HepG2 (cell line): ENCODE measurements around the gene DDR1. TPM values are rescaled to one million over a fixed set of nuclear protein-coding genes. Genes with fewer than 3 reads are reported as not detected.

Experiments used
- CBFB ChIP-seq: sonication (generic); formaldehyde crosslinking; IDR thresholded peaks from 2 replicates; pipeline ENCODE4 v1.4.0; 2020; ENCODE audit warnings: missing genetic modification reagents
- CENPBD1 ChIP-seq: sonication (generic); formaldehyde crosslinking; IDR thresholded peaks from 2 replicates; pipeline ENCODE4 v1.8.0; 2022; ENCODE audit warnings: missing genetic modification reagents, low read depth, mild to moderate bottlenecking, borderline replicate concordance
- EP300 ChIP-seq, 3 experiments: sonication (generic) in 1 of 3; formaldehyde crosslinking in 1 of 3; IDR thresholded peaks; 2 replicates each; pipeline versions ENCODE4 v1.5.1 to v1.6.1; 2011 to 2020; ENCODE audit warnings: low read depth in 2 of 3, low read length in 2 of 3, borderline replicate concordance in 1 of 3, improper control_type of control experiment in 1 of 3, mild to moderate bottlenecking in 1 of 3, missing genetic modification reagents in 1 of 3, moderate library complexity in 1 of 3
- ETS1 ChIP-seq: sonication (generic); formaldehyde crosslinking; IDR thresholded peaks from 2 replicates; pipeline ENCODE4 v1.4.0; 2020; ENCODE audit warnings: missing genetic modification reagents
- HBP1 ChIP-seq: IDR thresholded peaks from 2 replicates; pipeline ENCODE4 v1.6.1; 2016; ENCODE audit warnings: low read depth, control low read depth
- KDM6A ChIP-seq: IDR thresholded peaks from 2 replicates; pipeline ENCODE4 v1.6.1; 2016; ENCODE audit warnings: low read depth
- KLF12 ChIP-seq: sonication (generic); formaldehyde crosslinking; IDR thresholded peaks from 2 replicates; pipeline ENCODE4 v1.4.0; 2020; ENCODE audit warnings: missing genetic modification reagents, borderline replicate concordance
- NFIC ChIP-seq: IDR thresholded peaks from 2 replicates; pipeline ENCODE4 v1.6.1; 2012; ENCODE audit warnings: mild to moderate bottlenecking, low read length, inconsistent platforms
- PCBP1 ChIP-seq: fragments of 200-400 bp; formaldehyde crosslinking; IDR thresholded peaks from 2 replicates; pipeline ENCODE4 v1.6.1; 2017; ENCODE audit warnings: mild to moderate bottlenecking, low read depth, low read length, borderline replicate concordance
- SCMH1 ChIP-seq: sonication (generic); formaldehyde crosslinking; IDR thresholded peaks from 2 replicates; pipeline ENCODE4 v1.9.0; 2021; ENCODE audit warnings: missing genetic modification reagents, mild to moderate bottlenecking, borderline replicate concordance
- SIX1 ChIP-seq: sonication (generic); formaldehyde crosslinking; IDR thresholded peaks from 2 replicates; pipeline ENCODE4 v1.4.0; 2020; ENCODE audit warnings: missing genetic modification reagents, borderline replicate concordance
- SSRP1 ChIP-seq: IDR thresholded peaks from 2 replicates; pipeline ENCODE4 v1.6.1; 2016; ENCODE audit warnings: control low read depth
- ZBTB1 ChIP-seq: sonication (generic); formaldehyde crosslinking; IDR thresholded peaks from 2 replicates; pipeline ENCODE4 v1.4.0; 2020; ENCODE audit warnings: missing genetic modification reagents, borderline replicate concordance
- ZBTB7B ChIP-seq: sonication (generic); formaldehyde crosslinking; IDR thresholded peaks from 2 replicates; pipeline ENCODE4 v1.4.0; 2020; ENCODE audit warnings: missing genetic modification reagents
- ZFY ChIP-seq: sonication (generic); formaldehyde crosslinking; IDR thresholded peaks from 2 replicates; pipeline ENCODE4 v1.4.0; 2020; ENCODE audit warnings: missing genetic modification reagents
- ZNF276 ChIP-seq: sonication (generic); formaldehyde crosslinking; IDR thresholded peaks from 2 replicates; pipeline ENCODE4 v1.4.0; 2020; ENCODE audit warnings: mild to moderate bottlenecking, low read depth, missing genetic modification reagents
- ZNF430 ChIP-seq: sonication (generic); formaldehyde crosslinking; IDR thresholded peaks from 2 replicates; pipeline ENCODE4 v1.9.0; 2021; ENCODE audit warnings: mild to moderate bottlenecking, missing genetic modification reagents
- ZNF432 ChIP-seq: sonication (generic); formaldehyde crosslinking; IDR thresholded peaks from 2 replicates; pipeline ENCODE4 v1.5.0; 2020; ENCODE audit warnings: missing genetic modification reagents, mild to moderate bottlenecking, borderline replicate concordance
- ZNF572 ChIP-seq: sonication (generic); formaldehyde crosslinking; IDR thresholded peaks from 2 replicates; pipeline ENCODE4 v1.5.1; 2020; ENCODE audit warnings: mild to moderate bottlenecking, missing genetic modification reagents
- ZNF580 ChIP-seq: IDR thresholded peaks from 2 replicates; pipeline ENCODE4 v1.6.1; 2016; ENCODE audit warnings: low read depth, borderline replicate concordance
- ZNF605 ChIP-seq: sonication (generic); formaldehyde crosslinking; IDR thresholded peaks from 2 replicates; pipeline ENCODE4 v1.8.0; 2022; ENCODE audit warnings: mild to moderate bottlenecking, missing genetic modification reagents
- ZNF639 ChIP-seq: conservative IDR thresholded peaks from 2 replicates; pipeline ENCODE4 v1.6.1; 2018; ENCODE audit warnings: missing genetic modification reagents
- polyA plus RNA-seq, 8 experiments: library from polyadenylated mRNA; depleted of rRNA in 3 of 8; stranded (reverse) in 7 of 8; unstranded in 1 of 8; fragments of >200 nt; fragmentation: Illumina TruSeq in 4 of 8; extraction: Trizol in 4 of 8; gene quantifications; 2 replicates each; pipeline versions ENCODE4 v1.2.1 to v1.2.3, GENCODE V29; 2011 to 2016; ENCODE audit warnings: low read depth in 4 of 8, missing spikeins in 1 of 8, mixed read lengths in 1 of 8; ENCODE audit not compliant: insufficient read depth in 1 of 8
- total RNA-seq, 5 experiments: library from RNA; depleted of rRNA; stranded (reverse); fragments of >200 nt; fragmentation: Illumina TruSeq; extraction: Trizol; gene quantifications; 2 replicates each; pipeline ENCODE4 v1.2.3, GENCODE V29; 2016; ENCODE audit warnings: low read depth in 1 of 5

The DDR1 gene
- total and polyA plus RNA-seq, 2 of the 13 experiments (the other 11 are each of a cell fraction or from before 2014, with no cell fraction given) = 16.7 to 20.2 TPM

GRCh38 chr6:30885481-30885998 is 1.2 kb downstream of the DDR1 start (continued):
- TF ChIP-seq HBP1 (CRISPR knock-in tag) (no peak), SSRP1 (CRISPR knock-in tag) (no peak), ZNF276 (CRISPR knock-in tag) (no peak), ZNF639 (CRISPR knock-in tag) (no peak), ZNF430 (CRISPR knock-in tag) (no peak), ZBTB7B (CRISPR knock-in tag) (no peak), EP300 (IDR thresholded peaks at IDR 0.05; ENCODE audit: low read depth in 2 of 2, low read length in 2 of 2) (no peak), EP300 (CRISPR knock-in tag; IDR thresholded peaks at IDR 0.05; ENCODE audit: borderline replicate concordance) (no peak; the same call in 1 of the 2 replicates), CBFB (CRISPR knock-in tag) (no peak), ZNF432 (CRISPR knock-in tag) (no peak), ZNF572 (no peak; the same call in 1 of the 2 replicates), ZNF580 (CRISPR knock-in tag) (no peak), NFIC (no peak), ZNF605 (CRISPR knock-in tag) (no peak), ZFY (CRISPR knock-in tag) (no peak; the same call in 1 of the 2 replicates), ZBTB1 (CRISPR knock-in tag) (no peak), KDM6A (CRISPR knock-in tag) (no peak), PCBP1 (no peak), KLF12 (no peak), SIX1 (CRISPR knock-in tag) (no peak), SCMH1 (no peak), ETS1 (CRISPR knock-in tag) (no peak), CENPBD1 (CRISPR knock-in tag) (no peak)
